IPS DF 19.7 (cell line): ENCODE results near the gene OCIAD1.

Experiments used
- DNase-seq: peaks from one replicate; pipeline ENCODE4 v3.0.0-alpha.2; 2013; ENCODE audit warnings: low read depth, low spot score

OCIAD1 gene

GRCh38 chr4:48891028-48891619 is 60.2 kb downstream of the OCIAD1 start:
- DNase-seq, result no peak

DNA sequence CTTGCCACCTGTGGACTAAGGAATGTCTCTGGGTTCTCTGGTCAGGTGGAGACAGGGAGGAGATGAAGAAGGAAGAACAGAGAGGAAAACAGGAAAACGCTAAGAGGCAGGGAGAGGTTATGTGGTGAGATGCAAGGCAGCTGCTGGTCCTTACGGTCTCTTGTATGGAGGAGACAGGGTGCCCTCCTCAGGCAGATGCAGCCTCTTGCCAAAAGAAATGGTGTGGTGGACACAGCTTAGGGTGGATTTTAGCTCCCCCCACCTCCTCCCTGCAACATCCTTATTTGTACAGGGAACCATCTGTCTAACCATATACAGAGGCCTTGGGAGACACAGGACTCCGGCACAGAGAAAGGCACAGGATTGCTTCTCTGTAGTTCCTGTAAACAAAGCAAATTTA is 66.0 kb downstream of the OCIAD1 start:
- DNase-seq, result no peak

DNA sequence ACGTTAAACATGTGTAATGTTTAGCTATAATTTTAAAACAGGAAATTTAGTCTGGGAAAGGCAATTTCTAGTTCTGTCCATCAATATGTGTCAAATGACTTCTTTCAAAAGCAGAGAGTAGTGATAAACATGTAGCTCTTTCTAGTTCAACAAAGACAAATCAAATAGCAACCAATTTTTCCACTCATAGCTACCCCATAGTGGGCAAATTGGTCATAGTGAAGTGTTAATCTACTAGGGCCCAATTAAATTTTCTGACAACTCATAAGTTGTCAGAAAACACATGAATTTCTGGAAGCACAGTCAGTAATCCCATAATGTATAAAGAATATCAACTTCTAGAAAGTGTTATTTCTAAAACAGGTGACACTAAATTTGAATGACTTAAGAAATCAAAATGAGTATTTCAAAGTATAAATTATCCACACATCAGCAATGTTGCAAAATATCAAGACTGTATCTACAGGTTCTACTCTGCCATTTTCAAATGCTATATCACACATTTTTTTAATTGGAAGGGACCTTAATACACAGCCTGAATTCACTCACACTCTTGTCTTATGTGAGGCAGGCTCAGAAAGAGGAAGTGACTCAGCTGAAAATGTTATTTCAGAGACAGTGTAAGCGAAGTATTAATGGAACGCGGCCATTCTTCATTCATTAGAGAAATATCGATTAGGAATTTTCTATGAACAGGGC is 68.0 kb downstream of the OCIAD1 start:
- DNase-seq, result no peak

- DNase-seq, result no peak
Measured at GRCh38 chr4:48899432-48899749, 68.5 kb downstream of the OCIAD1 start.

GRCh38 chr4:48899950-48900349 is 69.1 kb downstream of the OCIAD1 start:
- no peak for DNase-seq

GRCh38 chr4:48901196-48901595 is 70.3 kb downstream of the OCIAD1 start:
- no peak for DNase-seq

- DNase-seq, result no peak
Measured at GRCh38 chr4:48902266-48902665, 71.4 kb downstream of the OCIAD1 start.

DNA sequence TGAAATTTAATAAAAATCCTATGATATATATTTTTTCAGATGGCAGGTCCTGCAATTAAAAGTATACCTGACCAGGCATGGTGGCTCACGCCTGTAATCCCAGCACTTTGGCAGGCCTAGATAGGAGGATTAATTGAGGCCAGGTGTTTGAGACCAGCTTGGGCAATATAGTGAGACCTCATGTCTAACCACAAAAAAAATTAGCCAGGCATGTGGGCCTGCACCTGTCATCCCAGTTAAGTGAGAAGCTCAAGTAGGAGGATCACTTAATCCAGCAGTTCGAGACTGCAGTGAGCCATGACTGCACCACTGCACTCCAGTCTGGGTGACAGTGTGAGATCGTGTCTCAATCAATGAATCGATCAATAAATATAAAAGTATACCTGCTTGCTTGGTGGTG is 73.2 kb downstream of the OCIAD1 start:
- no peak for DNase-seq

GRCh38 chr4:48904541-48905142 is 73.8 kb downstream of the OCIAD1 start:
- DNase-seq, result no peak

DNA sequence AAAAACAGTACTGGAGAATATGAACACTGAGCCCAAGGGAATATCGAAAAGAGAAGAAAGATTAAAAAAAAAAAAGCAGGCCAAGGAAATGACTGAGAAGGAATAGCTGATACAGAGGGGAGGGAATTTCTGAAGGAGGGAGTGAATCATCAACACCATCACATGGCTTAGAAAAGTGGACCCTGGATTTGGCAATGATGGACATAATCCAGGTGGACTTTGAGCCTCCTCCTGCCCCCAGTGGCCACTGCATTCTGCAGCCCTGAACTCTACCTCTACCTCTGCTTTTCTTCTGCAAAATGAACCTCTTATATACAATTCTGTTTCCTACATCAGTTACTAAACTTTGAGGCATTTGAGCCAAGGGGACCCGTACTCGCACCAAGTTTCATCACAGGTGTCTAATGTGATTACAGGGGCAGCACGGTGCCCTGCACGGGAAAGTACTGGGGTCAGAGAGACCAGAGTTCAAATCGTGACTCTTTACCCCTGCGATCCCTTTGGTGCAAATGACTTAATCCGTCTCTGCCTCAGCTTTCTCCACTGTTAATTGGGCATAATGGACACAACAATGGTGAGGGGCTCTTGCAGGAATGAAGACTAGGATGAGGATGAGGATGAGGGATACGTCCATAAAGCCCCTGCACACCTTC is 74.6 kb downstream of the OCIAD1 start:
- DNase-seq, result no peak

GRCh38 chr4:48906206-48907173 is 75.6 kb downstream of the OCIAD1 start, which contains the start of gene OCIAD2:
Gene OCIAD2 (minus strand): TSS chr4:48906774. CDS start chr4:48904549, 2,225 bp downstream.
- peak; percentile 61 for DNase-seq

- no peak for DNase-seq
Measured at GRCh38 chr4:48907706-48908477, 77.0 kb downstream of the OCIAD1 start.

- DNase-seq, result no peak
Measured at GRCh38 chr4:48908687-48909086, 77.8 kb downstream of the OCIAD1 start.

GRCh38 chr4:48909697-48910096 is 78.8 kb downstream of the OCIAD1 start:
- no peak for DNase-seq

DNA sequence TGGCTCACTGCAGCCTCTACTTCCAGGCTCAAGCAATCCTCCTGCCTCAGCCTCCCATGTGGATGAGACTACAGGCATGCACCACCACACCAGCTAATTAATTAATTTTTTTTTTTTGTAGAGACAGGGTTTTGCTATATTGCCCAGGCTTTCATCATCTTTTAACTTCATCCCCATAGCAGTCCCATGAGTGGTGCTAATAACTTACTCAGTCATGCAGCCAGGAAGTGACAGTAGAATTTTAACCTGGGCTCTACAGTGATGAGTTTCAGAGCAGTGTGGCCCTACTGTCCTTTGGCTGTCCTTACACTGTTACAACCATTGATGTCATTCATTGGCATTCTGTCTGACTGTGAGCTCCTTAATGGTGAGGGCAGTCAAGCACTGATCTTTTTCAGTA is 79.6 kb downstream of the OCIAD1 start:
- no peak for DNase-seq
